HEK293 (cell line): Measurements from ENCODE around the gene C1orf56.

Source experiments
- ATF2 ChIP-seq: fragments of 450-650 bp; formaldehyde crosslinking; IDR thresholded peaks from 2 replicates; pipeline ENCODE4 v1.5.1; 2016; ENCODE audit warnings: missing biosample characterization, missing genetic modification characterization, low read depth
- HOXD13 ChIP-seq: sonication (generic); formaldehyde crosslinking; IDR thresholded peaks from 2 replicates; pipeline ENCODE4 v1.8.0; 2022; ENCODE audit warnings: missing genetic modification reagents, borderline replicate concordance
- KLF10 ChIP-seq: fragments of 450-650 bp; IDR thresholded peaks from 2 replicates; pipeline ENCODE4 v1.5.1; 2018; ENCODE audit warnings: missing biosample characterization, mild to moderate bottlenecking, missing genetic modification characterization
- KLF17 ChIP-seq: fragments of 450-650 bp; formaldehyde crosslinking; IDR thresholded peaks from 2 replicates; pipeline ENCODE4 v1.5.1; 2016; ENCODE audit warnings: missing biosample characterization, missing genetic modification characterization
- MEIS1 ChIP-seq: sonication (generic); formaldehyde crosslinking; IDR thresholded peaks from 2 replicates; pipeline ENCODE4 v1.8.1; 2022; ENCODE audit warnings: missing genetic modification reagents, mild to moderate bottlenecking, borderline replicate concordance
- OSR2 ChIP-seq: fragments of 450-650 bp; formaldehyde crosslinking; IDR thresholded peaks from 2 replicates; pipeline ENCODE4 v1.5.1; 2016; ENCODE audit warnings: missing biosample characterization, missing genetic modification characterization
- PRDM1 ChIP-seq: fragments of 450-650 bp; formaldehyde crosslinking; IDR thresholded peaks from 2 replicates; pipeline ENCODE4; 2016; ENCODE audit warnings: missing biosample characterization, missing genetic modification characterization
- PRDM4 ChIP-seq: fragments of 450-650 bp; formaldehyde crosslinking; IDR thresholded peaks from 2 replicates; pipeline ENCODE4 v1.5.1; 2017; ENCODE audit warnings: missing biosample characterization, missing genetic modification characterization
- REST ChIP-seq: fragments of 450-650 bp; formaldehyde crosslinking; IDR thresholded peaks from 2 replicates; pipeline ENCODE4 v1.5.1; 2016; ENCODE audit warnings: missing biosample characterization, missing genetic modification characterization
- SETDB1 ChIP-seq: IDR thresholded peaks from one replicate; pipeline ENCODE4 v1.6.1; 2017; ENCODE audit warnings: mild to moderate bottlenecking, low read length, moderate library complexity, mixed read lengths; ENCODE audit not compliant: insufficient read length
- TCF7L2 ChIP-seq: IDR thresholded peaks from 2 replicates; pipeline ENCODE4 v1.6.1; 2011; ENCODE audit warnings: low read depth, mild to moderate bottlenecking, inconsistent platforms, low read length, moderate library complexity, borderline replicate concordance
- TRIM28 ChIP-seq: IDR thresholded peaks from 2 replicates; pipeline ENCODE4 v1.6.1; 2011; ENCODE audit warnings: low read length, control low read depth, borderline replicate concordance
- YY1 ChIP-seq: fragments of 450-650 bp; formaldehyde crosslinking; IDR thresholded peaks from 2 replicates; pipeline ENCODE4 v1.5.1; 2018; ENCODE audit warnings: missing biosample characterization, missing genetic modification characterization
- ZFHX2 ChIP-seq: fragments of 450-650 bp; formaldehyde crosslinking; conservative IDR thresholded peaks from 2 replicates; pipeline ENCODE4 v1.5.1; 2016; ENCODE audit warnings: missing biosample characterization, missing genetic modification characterization
- ZNF132 ChIP-seq: fragments of 450-650 bp; formaldehyde crosslinking; IDR thresholded peaks from 2 replicates; pipeline ENCODE4 v1.5.1; 2017; ENCODE audit warnings: missing biosample characterization, missing genetic modification characterization, borderline replicate concordance
- ZNF138 ChIP-seq: fragments of 450-650 bp; formaldehyde crosslinking; IDR thresholded peaks from 2 replicates; pipeline ENCODE4 v1.5.1; 2016; ENCODE audit warnings: missing biosample characterization, missing genetic modification characterization, borderline replicate concordance
- ZNF174 ChIP-seq: fragments of 450-650 bp; formaldehyde crosslinking; IDR thresholded peaks from 2 replicates; pipeline ENCODE4 v1.5.0; 2017; ENCODE audit warnings: missing biosample characterization, mild to moderate bottlenecking, missing genetic modification characterization
- ZNF19 ChIP-seq: fragments of 450-650 bp; formaldehyde crosslinking; IDR thresholded peaks from 2 replicates; pipeline ENCODE4; 2016; ENCODE audit warnings: missing biosample characterization, missing genetic modification characterization, low read depth
- ZNF24 ChIP-seq: fragments of 450-650 bp; formaldehyde crosslinking; IDR thresholded peaks from 2 replicates; pipeline ENCODE4 v1.5.1; 2016; ENCODE audit warnings: missing biosample characterization, missing genetic modification characterization
- ZNF311 ChIP-seq: fragments of 450-650 bp; formaldehyde crosslinking; IDR thresholded peaks from 2 replicates; pipeline ENCODE4 v1.5.1; 2017; ENCODE audit warnings: missing biosample characterization, missing genetic modification characterization, borderline replicate concordance
- ZNF335 ChIP-seq: fragments of 450-650 bp; formaldehyde crosslinking; conservative IDR thresholded peaks from 2 replicates; pipeline ENCODE4 v1.5.1; 2016; ENCODE audit warnings: missing biosample characterization, missing genetic modification characterization
- ZNF513 ChIP-seq: fragments of 450-650 bp; IDR thresholded peaks from 2 replicates; pipeline ENCODE4 v1.5.1; 2018; ENCODE audit warnings: missing biosample characterization, missing genetic modification characterization
- ZNF548 ChIP-seq: fragments of 450-650 bp; formaldehyde crosslinking; IDR thresholded peaks from 2 replicates; pipeline ENCODE4 v1.5.1; 2016; ENCODE audit warnings: missing biosample characterization, missing genetic modification characterization
- ZNF549 ChIP-seq: fragments of 450-650 bp; IDR thresholded peaks from 2 replicates; pipeline ENCODE4 v1.5.1; 2018; ENCODE audit warnings: missing biosample characterization, missing genetic modification characterization, mild to moderate bottlenecking, inconsistent platforms, moderate library complexity
- ZNF571 ChIP-seq: fragments of 450-650 bp; formaldehyde crosslinking; IDR thresholded peaks from 2 replicates; pipeline ENCODE4 v1.5.0; 2017; ENCODE audit warnings: missing biosample characterization, missing genetic modification characterization
- ZNF654 ChIP-seq: fragments of 450-650 bp; formaldehyde crosslinking; IDR thresholded peaks from 2 replicates; pipeline ENCODE4 v1.5.1; 2016; ENCODE audit warnings: low read depth, missing biosample characterization, missing genetic modification characterization
- ZNF791 ChIP-seq: fragments of 450-650 bp; formaldehyde crosslinking; IDR thresholded peaks from 2 replicates; pipeline ENCODE4 v1.5.1; 2016; ENCODE audit warnings: missing biosample characterization, missing genetic modification characterization
- ZSCAN30 ChIP-seq: fragments of 450-650 bp; IDR thresholded peaks from 2 replicates; pipeline ENCODE4 v1.5.1; 2018; ENCODE audit warnings: missing biosample characterization, mild to moderate bottlenecking, missing genetic modification characterization, moderate library complexity

The C1orf56 gene

GRCh38 chr1:151008244-151009205, 39.0 kb upstream of the C1orf56 start, which contains the start of gene PRUNE1 (continued):
- no peak; the same call in 1 of the 2 replicates for TF ChIP-seq REST (tag by site-specific recombination)
- TF ChIP-seq ZNF174 (tag by site-specific recombination) = no peak
- TF ChIP-seq ZNF513 (tag by site-specific recombination) = no peak
- TF ChIP-seq SETDB1 = no peak
- TF ChIP-seq KLF17 (tag by site-specific recombination) = peak; percentile 63
- no peak for TF ChIP-seq ZNF132 (tag by site-specific recombination)
- no peak for TF ChIP-seq ZNF571 (tag by site-specific recombination)
- no peak; the same call in 1 of the 2 replicates for TF ChIP-seq OSR2 (tag by site-specific recombination)
- peak; percentile 49 for TF ChIP-seq ZFHX2 (tag by site-specific recombination)
- no peak for TF ChIP-seq ZNF19
- TF ChIP-seq ZNF549 (tag by site-specific recombination) = no peak
- TF ChIP-seq ZSCAN30 (tag by site-specific recombination) = peak; percentile 57
- TF ChIP-seq PRDM1 (tag by site-specific recombination) = no peak
- peak; percentile 21; the same call in 1 of the 2 replicates for TF ChIP-seq TRIM28
- TF ChIP-seq ZNF138 (tag by site-specific recombination) = no peak
- peak; percentile 21 for TF ChIP-seq ZNF24
- no peak for TF ChIP-seq ATF2 (tag by site-specific recombination)
- no peak for TF ChIP-seq ZNF548 (tag by site-specific recombination)
- TF ChIP-seq ZNF654 (tag by site-specific recombination) = no peak
- TF ChIP-seq ZNF311 (tag by site-specific recombination) = no peak
- TF ChIP-seq MEIS1 (CRISPR knock-in tag) = no peak
- peak; percentile 41; the same call in 1 of the 2 replicates for TF ChIP-seq PRDM4
- peak; percentile 94 for TF ChIP-seq ZNF335 (tag by site-specific recombination)
- TF ChIP-seq KLF10 (tag by site-specific recombination) = peak; percentile 64; the same call in 1 of the 2 replicates
- TF ChIP-seq YY1 (tag by site-specific recombination) = no peak
- no peak for TF ChIP-seq TCF7L2
- TF ChIP-seq HOXD13 (CRISPR knock-in tag) = no peak
- no peak for TF ChIP-seq ZNF791 (tag by site-specific recombination)
